CD14-positive monocyte (primary cell): ENCODE measurements around the gene NDUFS1. TPM values are rescaled to one million over a fixed set of nuclear protein-coding genes. Genes with fewer than 3 reads are reported as not detected.
A peak's percentile ranks its signal among the peaks of the same experiment; 100 is the strongest.

ENCODE experiments used
- DNase-seq, 3 donors: peaks; one replicate each; pipeline ENCODE4 v3.0.0-alpha.2; 2011 to 2022
- H2AFZ ChIP-seq: 2 replicates; pipeline ENCODE4 v1.6.0; 2012; ENCODE audit warnings: mild to moderate bottlenecking, low read depth, low read length, inconsistent platforms; ENCODE audit not compliant: insufficient read depth, poor library complexity, severe bottlenecking
- H3K27ac ChIP-seq, 2 donors: 1 replicate in 1 of 2; 2 replicates in 1 of 2; pipeline ENCODE4 v1.5.1; 2012 to 2013; ENCODE audit warnings: low read length in 2 of 2, control low read depth in 1 of 2, inconsistent platforms in 1 of 2, low read depth in 1 of 2, mild to moderate bottlenecking in 1 of 2
- H3K27me3 ChIP-seq, 2 donors: one replicate each; pipeline versions ENCODE4 v1.6.0 to v1.6.1; 2011 to 2013; ENCODE audit warnings: low read length in 2 of 2; ENCODE audit not compliant: control insufficient read depth in 2 of 2, insufficient read depth in 2 of 2
- H3K36me3 ChIP-seq, 2 donors: replicated peaks in 1 of 2; 1 replicate in 1 of 2; 2 replicates in 1 of 2; pipeline versions ENCODE4 v1.5.1 to v1.6.1; 2012 to 2013; ENCODE audit warnings: low read length in 2 of 2, control low read depth in 1 of 2, inconsistent platforms in 1 of 2, mild to moderate bottlenecking in 1 of 2; ENCODE audit not compliant: insufficient read depth in 2 of 2, control insufficient read depth in 1 of 2
- H3K4me1 ChIP-seq, 2 donors: 1 replicate in 1 of 2; 2 replicates in 1 of 2; pipeline versions ENCODE4 v1.5.1 to v1.6.1; 2012 to 2013; ENCODE audit warnings: low read length in 2 of 2, control low read depth in 1 of 2, inconsistent platforms in 1 of 2, mild to moderate bottlenecking in 1 of 2, moderate library complexity in 1 of 2; ENCODE audit not compliant: insufficient read depth in 2 of 2, control insufficient read depth in 1 of 2
- H3K4me2 ChIP-seq: replicated peaks from 2 replicates; pipeline ENCODE3; 2012; ENCODE audit warnings: low read length, moderate library complexity, mild to moderate bottlenecking; ENCODE audit not compliant: poor library complexity, severe bottlenecking; ENCODE audit errors: extremely low read depth
- H3K4me3 ChIP-seq, 3 experiments: fragments of 200-600 bp in 1 of 3; sonication (generic) in 1 of 3; replicated peaks in 1 of 3; 1 replicate in 2 of 3; 2 replicates in 1 of 3; pipeline ENCODE4 v1.5.1; 2011 to 2013; ENCODE audit warnings: low read length in 3 of 3, mild to moderate bottlenecking in 3 of 3, control low read depth in 2 of 3, low read depth in 2 of 3, inconsistent platforms in 1 of 3, moderate library complexity in 1 of 3
- H3K79me2 ChIP-seq: 2 replicates; pipeline ENCODE4 v1.6.0; 2012; ENCODE audit warnings: mild to moderate bottlenecking, control low read depth, inconsistent platforms, low read length, moderate library complexity; ENCODE audit not compliant: insufficient read depth
- H3K9ac ChIP-seq: 2 replicates; pipeline ENCODE4 v1.6.0; 2017; ENCODE audit warnings: low read length, mild to moderate bottlenecking; ENCODE audit not compliant: insufficient read depth, poor library complexity, severe bottlenecking
- H3K9me3 ChIP-seq, 2 donors: replicated peaks in 1 of 2; 1 replicate in 1 of 2; 2 replicates in 1 of 2; pipeline versions ENCODE4 v1.5.1 to v1.6.1; 2012 to 2013; ENCODE audit warnings: low read length in 2 of 2, control low read depth in 1 of 2; ENCODE audit not compliant: control insufficient read depth in 1 of 2, insufficient read depth in 1 of 2
- H4K20me1 ChIP-seq: 2 replicates; pipeline ENCODE4 v1.6.0; 2012; ENCODE audit warnings: mild to moderate bottlenecking, low read length, control low read depth, moderate library complexity; ENCODE audit not compliant: insufficient read depth
- H3K27ac Mint-ChIP-seq, 7 donors: one replicate each; pipeline ENCODE4 v1.8.0; 2020; ENCODE audit warnings: mild to moderate bottlenecking in 7 of 7, mixed read lengths in 7 of 7, moderate library complexity in 6 of 7, inconsistent platforms in 2 of 7
- H3K27me3 Mint-ChIP-seq, 3 donors: one replicate each; pipeline ENCODE4 v1.8.0; 2021 to 2022; ENCODE audit warnings: low read depth in 3 of 3, mild to moderate bottlenecking in 3 of 3, mixed read lengths in 3 of 3, moderate library complexity in 3 of 3, inconsistent platforms in 1 of 3
- H3K36me3 Mint-ChIP-seq, 2 donors: one replicate each; pipeline ENCODE4 v1.8.0; 2020; ENCODE audit warnings: mixed read lengths in 2 of 2, inconsistent platforms in 1 of 2, mild to moderate bottlenecking in 1 of 2
- H3K4me1 Mint-ChIP-seq: one replicate; pipeline ENCODE4 v1.8.0; 2020; ENCODE audit warnings: mild to moderate bottlenecking, mixed read lengths
- H3K4me3 Mint-ChIP-seq, 2 donors: one replicate each; pipeline ENCODE4 v1.8.0; 2020; ENCODE audit warnings: mild to moderate bottlenecking in 2 of 2, mixed read lengths in 2 of 2, moderate library complexity in 1 of 2
- H3K9me3 Mint-ChIP-seq, 7 donors: one replicate each; pipeline ENCODE4 v1.8.0; 2020 to 2022; ENCODE audit warnings: mixed read lengths in 7 of 7, mild to moderate bottlenecking in 6 of 7, moderate library complexity in 6 of 7, inconsistent platforms in 2 of 7
- WGBS: methylation state at CpG from one replicate; pipeline ENCODE4 v1.1.5; 2013; ENCODE audit warnings: missing lambda C conversion rate; ENCODE audit not compliant: insufficient coverage; 5-methylcytosine and 5-hydroxymethylcytosine counted together
- intact Hi-C, 2 donors: fragments of 100-400 bp; cut with micrococcal nuclease; formaldehyde crosslinking; loops; one replicate each; pipeline versions ENCODE4 v1.15.0 to v1.15.1; 2023
- polyA plus RNA-seq, 3 donors: library from polyadenylated mRNA; depleted of rRNA in 1 of 3; unstranded in 2 of 3; stranded (reverse) in 1 of 3; fragments of 300-500 nt in 2 of 3; fragments of >200 nt in 1 of 3; fragmentation: Illumina TruSeq in 2 of 3; gene quantifications; 1 replicate in 2 of 3; 2 replicates in 1 of 3; pipeline ENCODE4 v1.2.3, GENCODE V29; 2012 to 2021
- TF ChIP-seq, protein P1 (sequence below): fragments of 200-600 bp; IDR thresholded peaks from one replicate; pipeline ENCODE4 v1.8.0; 2022; ENCODE audit warnings: antibody characterized with exemption, mild to moderate bottlenecking

Gene NDUFS1
- polyA plus RNA-seq, 3 donors: 22.8 to 43.9 (median 37.9) TPM

DNA sequence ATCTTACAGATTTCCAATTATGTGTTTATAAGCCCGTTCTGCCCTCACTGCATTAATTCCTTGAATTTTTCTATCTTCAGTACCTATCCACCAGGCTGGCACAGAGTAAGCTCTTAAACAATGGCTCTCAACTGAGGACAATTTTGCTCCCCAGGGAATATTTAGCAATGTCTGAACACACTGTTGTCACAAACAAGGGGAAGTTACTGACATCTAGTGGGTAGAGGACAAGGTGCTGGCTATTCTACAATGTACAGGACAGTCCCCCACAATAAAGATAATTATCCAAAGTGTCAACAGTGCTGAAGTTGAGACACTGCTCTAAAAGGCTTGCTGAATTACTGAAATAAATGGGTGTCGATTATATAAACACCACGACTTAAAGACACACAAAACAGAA lies 5.0 kb downstream of the NDUFS1 start:
- TF ChIP-seq, protein P1, sequence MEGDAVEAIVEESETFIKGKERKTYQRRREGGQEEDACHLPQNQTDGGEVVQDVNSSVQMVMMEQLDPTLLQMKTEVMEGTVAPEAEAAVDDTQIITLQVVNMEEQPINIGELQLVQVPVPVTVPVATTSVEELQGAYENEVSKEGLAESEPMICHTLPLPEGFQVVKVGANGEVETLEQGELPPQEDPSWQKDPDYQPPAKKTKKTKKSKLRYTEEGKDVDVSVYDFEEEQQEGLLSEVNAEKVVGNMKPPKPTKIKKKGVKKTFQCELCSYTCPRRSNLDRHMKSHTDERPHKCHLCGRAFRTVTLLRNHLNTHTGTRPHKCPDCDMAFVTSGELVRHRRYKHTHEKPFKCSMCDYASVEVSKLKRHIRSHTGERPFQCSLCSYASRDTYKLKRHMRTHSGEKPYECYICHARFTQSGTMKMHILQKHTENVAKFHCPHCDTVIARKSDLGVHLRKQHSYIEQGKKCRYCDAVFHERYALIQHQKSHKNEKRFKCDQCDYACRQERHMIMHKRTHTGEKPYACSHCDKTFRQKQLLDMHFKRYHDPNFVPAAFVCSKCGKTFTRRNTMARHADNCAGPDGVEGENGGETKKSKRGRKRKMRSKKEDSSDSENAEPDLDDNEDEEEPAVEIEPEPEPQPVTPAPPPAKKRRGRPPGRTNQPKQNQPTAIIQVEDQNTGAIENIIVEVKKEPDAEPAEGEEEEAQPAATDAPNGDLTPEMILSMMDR: no peak
- Mint-ChIP-seq H3K27me3 (no peaks in the 10 kb centered on the region), H3K9me3 (peaks cover 0 to 2% (median 0%) of the 10 kb centered on the region in 7 donors), H3K4me1 (peaks cover 17% of the 10 kb centered on the region), H3K27ac (no peak overlapping the region), H3K4me3 (no peak overlapping the region), H3K36me3 (peaks cover 16 to 37% of the 10 kb centered on the region in 2 donors)
- H3K27me3 ChIP-seq: no peaks in the 10 kb centered on the region
- no peak overlapping the region for H3K9ac ChIP-seq
- peaks cover 23 to 28% of the 10 kb centered on the region in 2 donors for H3K36me3 ChIP-seq
- H3K4me3 ChIP-seq: no peak overlapping the region
- H3K4me1 ChIP-seq: peaks cover 9 to 15% of the 10 kb centered on the region in 2 donors
- peaks cover 67% of the 10 kb centered on the region for H3K79me2 ChIP-seq
- DNase-seq: no peak
- peak overlapping the region in 1 of 2 donors; percentile 11 for H3K27ac ChIP-seq
- no CpG with 5 or more reads among the region's 3 CpGs for WGBS
- H3K4me2 ChIP-seq: no peak overlapping the region
- no peaks in the 10 kb centered on the region for H3K9me3 ChIP-seq
- intact Hi-C loops: no loop called here
- H4K20me1 ChIP-seq: peaks cover 48% of the 10 kb centered on the region
- no peak overlapping the region for H2AFZ ChIP-seq

DNA sequence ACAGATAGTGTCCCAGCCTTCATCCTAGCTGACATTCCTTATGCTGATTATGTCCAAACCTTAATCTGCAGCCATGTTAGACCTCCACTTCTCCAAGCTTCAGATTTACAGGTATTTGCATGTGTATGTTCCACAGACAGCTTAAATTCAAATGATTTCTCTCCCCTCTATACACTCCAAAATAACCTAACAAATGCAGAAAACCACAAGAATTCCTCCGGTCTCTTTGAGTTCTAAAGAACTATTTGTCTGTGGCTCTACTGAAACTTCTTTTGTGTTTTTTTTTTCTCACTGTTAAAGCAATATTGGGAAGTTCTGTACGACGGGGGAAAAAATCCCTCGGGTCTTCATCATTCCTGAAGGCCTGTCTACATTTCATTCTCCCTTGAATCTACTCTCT lies 8.6 kb downstream of the NDUFS1 start:
- peaks cover 41% of the 10 kb centered on the region for H4K20me1 ChIP-seq
- H3K27ac ChIP-seq: peak overlapping the region in 1 of 2 donors; percentile 29
- intact Hi-C loops: no loop called here
- no peaks in the 10 kb centered on the region for H3K27me3 ChIP-seq
- peaks cover 47 to 63% of the 10 kb centered on the region in 2 donors for H3K36me3 Mint-ChIP-seq
- H2AFZ ChIP-seq: no peak overlapping the region
- no peaks in the 10 kb centered on the region for H3K9me3 Mint-ChIP-seq
- H3K36me3 ChIP-seq: peaks cover 58 to 64% of the 10 kb centered on the region in 2 donors
- no peaks in the 10 kb centered on the region for H3K9me3 ChIP-seq
- 80% methylated on average over 1 of the region's 4 CpGs for WGBS
- no peaks in the 10 kb centered on the region for H3K4me1 ChIP-seq
- no peak overlapping the region for H3K4me3 ChIP-seq
- H3K27ac Mint-ChIP-seq: no peak overlapping the region
- H3K4me1 Mint-ChIP-seq: peaks cover 1% of the 10 kb centered on the region
- no peak overlapping the region for H3K9ac ChIP-seq
- H3K4me3 Mint-ChIP-seq: no peak overlapping the region
- TF ChIP-seq, protein P1: no peak
- H3K4me2 ChIP-seq: no peak overlapping the region
- DNase-seq: no peak
- H3K79me2 ChIP-seq: peaks cover 31% of the 10 kb centered on the region
- no peaks in the 10 kb centered on the region for H3K27me3 Mint-ChIP-seq
